ENCODE results near the gene ROBO1.

The ROBO1 gene

GRCh38 chr3:79245284-79246138 is 522.3 kb downstream of the ROBO1 start:
- Histone ChIP-seq H3K4me1 (ENCODE audit: low read length) (no peaks in the 10 kb centered on the region), H2AFZ (ENCODE audit: low read length) (no peak overlapping the region), H3K36me3 (replicated peaks; ENCODE audit: insufficient read depth, low read length) (no peaks in the 10 kb centered on the region), H3K79me2 (ENCODE audit: low read length) (no peaks in the 10 kb centered on the region), H3K9me3 (replicated peaks; ENCODE audit: insufficient read depth, low read length) (no peaks in the 10 kb centered on the region), H3K9me2 (replicated peaks; ENCODE audit: insufficient read depth, low read length) (no peaks in the 10 kb centered on the region), H3K27ac (ENCODE audit: low read length) (no peak overlapping the region), H4K20me1 (ENCODE audit: insufficient read depth, low read length) (no peaks in the 10 kb centered on the region), H3K4me2 (ENCODE audit: low read depth, low read length) (no peak overlapping the region), H3F3A (ENCODE audit: insufficient read depth, low read length) (no peaks in the 10 kb centered on the region), H3K9ac (ENCODE audit: low read length) (no peak overlapping the region), H3K4me3 (ENCODE audit: low read length) (no peak overlapping the region), H3K27me3 (replicated peaks; ENCODE audit: insufficient read depth, low read length) (no peaks in the 10 kb centered on the region)
- TF ChIP-seq EZH2phosphoT487 (IDR thresholded peaks at IDR 0.05; ENCODE audit: low read length): no peak
- no peak for TF ChIP-seq EZH2 (optimal IDR thresholded peaks at IDR 0.05; ENCODE audit: low read depth, low read length)
- TF ChIP-seq CTCF (IDR thresholded peaks at IDR 0.05; ENCODE audit: low read length): no peak
- no peak for DNase-seq

DNA sequence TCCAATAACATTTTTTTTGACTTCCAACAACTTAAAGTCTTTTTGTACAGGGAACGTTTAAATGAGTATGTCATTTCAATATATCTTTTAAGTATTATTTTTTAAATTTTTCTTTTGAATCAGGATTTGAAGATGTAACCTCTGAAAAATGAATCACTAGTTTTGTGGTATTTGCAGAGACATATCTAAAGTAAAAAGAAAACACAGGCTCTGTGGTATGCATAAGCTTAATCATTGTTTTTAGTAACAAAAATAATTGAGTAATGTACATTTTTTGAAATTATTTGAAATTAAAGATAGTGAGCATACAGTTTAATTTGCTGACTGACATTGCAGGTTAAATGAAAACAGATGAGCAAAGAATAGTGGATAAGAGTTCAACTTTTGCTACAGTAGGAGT is 531.3 kb downstream of the ROBO1 start:
- no peak overlapping the region for H3K4me3 ChIP-seq (ENCODE audit: low read length)
- TF ChIP-seq EZH2 (optimal IDR thresholded peaks at IDR 0.05; ENCODE audit: low read depth, low read length): no peak
- TF ChIP-seq EZH2phosphoT487 (IDR thresholded peaks at IDR 0.05; ENCODE audit: low read length): no peak
- no peak for TF ChIP-seq CTCF (IDR thresholded peaks at IDR 0.05; ENCODE audit: low read length)
- no peak for DNase-seq
- H3K9me3 ChIP-seq (replicated peaks; ENCODE audit: insufficient read depth, low read length): no peaks in the 10 kb centered on the region
- H3K4me1 ChIP-seq (ENCODE audit: low read length): no peaks in the 10 kb centered on the region
- no peaks in the 10 kb centered on the region for H3K79me2 ChIP-seq (ENCODE audit: low read length)
- no peak overlapping the region for H2AFZ ChIP-seq (ENCODE audit: low read length)
- H3K9ac ChIP-seq (ENCODE audit: low read length): no peak overlapping the region
- H4K20me1 ChIP-seq (ENCODE audit: insufficient read depth, low read length): no peaks in the 10 kb centered on the region
- H3K36me3 ChIP-seq (replicated peaks; ENCODE audit: insufficient read depth, low read length): no peaks in the 10 kb centered on the region
- no peaks in the 10 kb centered on the region for H3K27me3 ChIP-seq (replicated peaks; ENCODE audit: insufficient read depth, low read length)
- H3F3A ChIP-seq (ENCODE audit: insufficient read depth, low read length): no peaks in the 10 kb centered on the region
- no peak overlapping the region for H3K27ac ChIP-seq (ENCODE audit: low read length)
- H3K9me2 ChIP-seq (replicated peaks; ENCODE audit: insufficient read depth, low read length): no peaks in the 10 kb centered on the region
- no peak overlapping the region for H3K4me2 ChIP-seq (ENCODE audit: low read depth, low read length)

DNA sequence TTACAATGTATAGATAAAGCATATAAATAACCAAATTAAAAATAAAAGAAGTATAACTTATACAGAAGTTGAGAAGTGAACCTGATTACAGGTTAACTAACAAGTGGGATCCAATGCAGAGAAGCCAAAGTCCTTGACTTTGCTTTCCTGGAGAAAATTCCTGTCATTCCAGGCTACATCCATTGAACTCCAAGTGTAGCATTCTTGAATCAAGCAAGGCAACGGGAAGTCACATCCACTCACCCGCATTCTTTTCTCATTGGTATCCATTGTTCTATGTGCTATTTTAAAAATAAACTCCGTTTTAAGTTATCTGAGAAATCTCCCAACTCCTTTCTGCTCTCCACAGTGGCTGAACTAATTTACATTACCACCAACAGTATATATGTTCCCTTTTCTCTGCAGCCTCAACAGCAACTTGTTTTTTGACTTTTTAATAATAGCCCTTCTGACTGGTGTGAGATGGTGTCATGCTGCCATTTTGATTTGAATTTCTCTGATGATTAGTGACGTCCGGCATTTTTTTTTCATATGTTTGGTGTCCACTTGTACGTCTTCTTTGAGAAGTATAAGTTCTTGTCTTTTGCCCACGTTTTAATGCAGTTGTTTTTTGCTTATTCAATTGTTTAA is 534.3 kb downstream of the ROBO1 start:
- Histone ChIP-seq H2AFZ (ENCODE audit: low read length) (no peak overlapping the region), H3K4me2 (ENCODE audit: low read depth, low read length) (no peak overlapping the region), H3K79me2 (ENCODE audit: low read length) (no peaks in the 10 kb centered on the region), H3K27me3 (replicated peaks; ENCODE audit: insufficient read depth, low read length) (no peaks in the 10 kb centered on the region), H3K9ac (ENCODE audit: low read length) (no peak overlapping the region), H3K27ac (ENCODE audit: low read length) (no peak overlapping the region), H3K4me1 (ENCODE audit: low read length) (no peaks in the 10 kb centered on the region), H3K36me3 (replicated peaks; ENCODE audit: insufficient read depth, low read length) (no peaks in the 10 kb centered on the region), H4K20me1 (ENCODE audit: insufficient read depth, low read length) (no peaks in the 10 kb centered on the region), H3K4me3 (ENCODE audit: low read length) (no peak overlapping the region), H3K9me3 (replicated peaks; ENCODE audit: insufficient read depth, low read length) (no peaks in the 10 kb centered on the region), H3K9me2 (replicated peaks; ENCODE audit: insufficient read depth, low read length) (no peaks in the 10 kb centered on the region), H3F3A (ENCODE audit: insufficient read depth, low read length) (no peaks in the 10 kb centered on the region)
- DNase-seq: no peak
- TF ChIP-seq EZH2 (optimal IDR thresholded peaks at IDR 0.05; ENCODE audit: low read depth, low read length): no peak
- no peak for TF ChIP-seq CTCF (IDR thresholded peaks at IDR 0.05; ENCODE audit: low read length)
- TF ChIP-seq EZH2phosphoT487 (IDR thresholded peaks at IDR 0.05; ENCODE audit: low read length): no peak

Data from MM.1S (cell line).